Left hindlimb (tissue), 1 donor: ENCODE results near the gene UNC5B.

ENCODE experiments used
- DNase-seq: peaks from one replicate; pipeline ENCODE4 v3.0.0-alpha.2; 2018

The UNC5B gene

GRCh38 chr10:71255808-71256660 is 43.7 kb downstream of the UNC5B start:
- peak; percentile 76 for DNase-seq

GRCh38 chr10:71256661-71257318 is 44.4 kb downstream of the UNC5B start:
- no peak for DNase-seq

- no peak for DNase-seq
Observed at GRCh38 chr10:71257319-71257997, 45.1 kb downstream of the UNC5B start.

- DNase-seq, result no peak
Observed at GRCh38 chr10:71258046-71258445, 45.7 kb downstream of the UNC5B start.

DNA sequence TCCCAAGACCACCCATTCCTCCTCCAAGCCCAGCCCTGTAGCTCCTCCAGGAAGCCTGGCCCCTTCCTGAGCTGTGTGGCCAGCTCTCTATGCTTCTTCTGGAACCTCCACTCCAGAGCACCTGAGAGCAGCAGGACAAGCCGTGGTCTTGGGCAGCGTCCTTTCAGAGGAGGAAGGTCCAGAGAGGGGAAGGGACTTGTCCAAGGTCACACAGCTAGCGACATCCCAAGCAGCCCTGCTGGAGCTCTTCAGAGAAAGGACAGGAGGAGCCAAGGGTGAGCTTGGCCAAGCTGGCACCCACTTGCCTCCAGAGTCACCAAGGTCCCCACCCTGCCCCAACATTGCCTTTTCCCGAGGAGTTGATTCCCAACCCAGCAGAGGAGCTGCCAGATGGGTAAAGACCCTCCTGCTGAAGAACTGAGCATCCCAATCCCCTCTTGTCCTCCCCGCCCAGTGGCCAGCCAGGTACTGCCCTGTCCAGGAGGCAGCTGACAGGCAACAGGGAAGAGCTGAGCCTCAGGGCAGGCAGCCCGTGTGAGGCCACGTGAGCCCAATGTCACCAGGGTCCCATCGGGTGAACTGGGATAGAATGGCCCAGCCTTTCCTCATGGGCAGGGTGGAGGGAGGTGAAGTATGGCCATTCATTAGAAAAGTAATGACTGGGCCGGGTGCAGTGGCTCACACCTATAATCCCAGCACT is 46.2 kb downstream of the UNC5B start:
- DNase-seq, result no peak

DNA sequence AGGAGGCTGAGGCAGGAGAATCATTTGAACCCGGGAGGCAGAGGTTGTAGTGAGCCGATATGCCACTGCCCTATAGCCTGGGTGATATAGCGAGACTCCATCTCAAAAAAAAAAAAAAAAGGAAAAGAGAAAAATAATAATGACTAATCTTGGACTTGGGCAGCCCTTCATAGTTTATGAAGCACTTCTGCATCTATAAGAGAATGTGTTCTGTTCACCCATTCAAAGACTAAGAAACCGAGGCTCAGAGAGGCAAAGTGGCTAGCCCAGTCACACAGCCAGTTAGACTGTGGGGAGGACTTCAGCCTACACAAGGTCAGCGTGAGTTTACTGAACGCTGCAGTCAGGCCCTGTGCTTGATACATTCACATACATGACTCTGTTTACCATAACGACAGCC is 46.9 kb downstream of the UNC5B start:
- no peak for DNase-seq

DNA sequence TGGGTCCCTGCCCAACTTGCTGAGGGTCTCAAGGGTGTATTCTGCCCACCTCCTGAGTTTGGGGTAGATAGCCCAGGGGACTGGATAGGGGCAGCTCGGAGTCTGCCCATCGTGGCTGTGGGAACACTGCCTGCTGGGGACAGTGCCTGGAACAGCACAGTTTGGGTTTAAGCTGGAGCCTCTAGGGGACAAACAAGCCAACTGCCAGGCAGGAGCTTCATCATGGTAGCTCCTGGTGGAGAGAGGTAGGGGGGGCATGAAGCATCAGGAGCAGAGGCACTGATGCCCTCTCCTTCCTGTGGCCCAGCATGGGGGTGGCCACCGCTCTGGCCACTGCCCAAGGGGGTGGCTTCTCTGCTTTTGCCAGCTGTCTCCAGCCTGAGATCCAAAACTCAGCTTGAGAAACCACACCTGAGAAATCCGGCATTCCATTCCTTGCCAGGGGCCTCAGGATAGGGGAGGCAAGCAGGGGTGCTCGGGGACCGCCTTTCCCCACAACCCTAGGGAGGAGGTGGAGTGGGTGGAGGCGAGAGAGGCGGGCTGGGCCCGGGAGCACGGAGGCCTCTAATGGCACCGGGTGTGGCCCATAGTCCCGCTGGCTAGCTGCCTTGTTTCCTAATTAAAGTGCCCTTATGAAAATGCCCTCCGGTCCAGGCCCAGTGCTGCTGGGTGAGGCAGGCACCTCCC is 47.6 kb downstream of the UNC5B start:
- peak; percentile 70 for DNase-seq

- DNase-seq, result peak; percentile 82
Observed at GRCh38 chr10:71260622-71261325, 48.4 kb downstream of the UNC5B start.

- peak; percentile 84 for DNase-seq
Observed at GRCh38 chr10:71262027-71262426, 49.7 kb downstream of the UNC5B start.

GRCh38 chr10:71262817-71263216 is 50.4 kb downstream of the UNC5B start:
- DNase-seq, result no peak

DNA sequence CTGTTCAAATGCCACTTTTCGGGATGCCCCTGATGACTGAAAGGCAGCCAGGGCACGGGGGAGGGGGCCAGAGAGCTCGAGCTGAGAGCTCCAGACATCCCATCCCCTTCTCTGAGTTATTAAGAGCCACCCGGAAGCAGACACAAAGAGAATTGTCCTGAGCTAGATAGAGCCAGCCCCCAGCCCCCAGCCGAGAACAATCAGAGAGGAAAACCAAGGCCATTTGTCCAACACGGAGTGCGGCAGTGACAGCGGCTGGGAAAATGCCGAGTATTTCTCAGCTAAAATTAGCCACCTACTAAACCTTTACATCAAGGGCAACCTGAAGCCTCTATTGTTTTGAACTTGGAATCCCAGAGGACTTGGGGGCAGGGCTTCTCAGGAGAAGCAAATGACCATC is 51.0 kb downstream of the UNC5B start:
- no peak for DNase-seq

- DNase-seq, result no peak
Observed at GRCh38 chr10:71264345-71265200, 52.2 kb downstream of the UNC5B start.

GRCh38 chr10:71265201-71265575 is 52.8 kb downstream of the UNC5B start:
- DNase-seq, result no peak

DNA sequence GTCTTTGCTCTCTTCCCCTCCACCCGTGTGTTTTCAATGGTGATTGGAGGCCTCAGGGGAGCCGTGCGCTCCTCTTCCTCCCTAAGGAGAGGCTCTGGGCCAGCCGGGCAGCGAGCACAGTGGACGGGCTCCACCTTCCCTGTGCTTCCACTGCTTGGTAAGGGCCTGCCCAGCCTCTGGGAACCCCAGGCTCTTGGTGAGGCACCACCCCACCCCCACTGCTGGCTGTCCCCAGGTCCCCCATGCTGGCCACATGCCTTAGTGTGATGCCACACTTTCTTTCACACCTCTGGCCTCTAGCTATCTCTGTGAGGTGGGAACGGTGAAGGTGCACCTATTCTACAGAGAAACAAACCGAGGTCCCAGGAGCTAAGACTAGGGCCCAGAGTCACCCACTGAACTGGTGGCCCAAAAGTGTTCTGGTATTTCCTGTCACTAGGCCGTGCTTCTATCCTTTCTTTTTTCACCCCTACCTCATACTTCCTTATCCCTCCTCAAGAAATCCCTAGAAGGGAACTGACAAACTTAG is 53.3 kb downstream of the UNC5B start:
- DNase-seq, result no peak

GRCh38 chr10:71266147-71266917 is 54.0 kb downstream of the UNC5B start:
- no peak for DNase-seq

GRCh38 chr10:71266918-71267442 is 54.6 kb downstream of the UNC5B start:
- no peak for DNase-seq

GRCh38 chr10:71267508-71268240 is 55.3 kb downstream of the UNC5B start:
- DNase-seq, result no peak

DNA sequence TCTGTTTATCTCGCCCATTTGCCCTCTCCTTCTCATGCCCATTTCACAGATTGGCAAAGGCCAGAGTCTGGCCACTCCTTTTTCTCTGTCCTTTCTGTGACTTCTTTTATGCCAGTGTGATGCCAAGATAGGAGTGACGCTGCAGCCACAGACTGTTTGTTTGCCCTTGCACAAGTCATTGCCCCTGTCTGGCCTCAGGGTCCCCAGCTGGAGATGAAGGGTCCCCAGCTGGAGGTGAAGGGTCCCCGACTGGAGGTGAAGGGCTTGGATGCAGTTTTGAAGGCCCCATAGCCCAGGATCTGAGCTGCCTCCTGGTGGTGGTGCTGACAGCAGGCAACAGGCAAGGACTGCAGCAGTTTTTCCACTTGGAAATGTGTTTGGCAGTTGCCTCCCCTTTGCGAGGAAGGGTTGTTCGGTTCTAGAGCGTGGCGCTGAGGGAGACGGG is 55.9 kb downstream of the UNC5B start:
- DNase-seq, result no peak

DNA sequence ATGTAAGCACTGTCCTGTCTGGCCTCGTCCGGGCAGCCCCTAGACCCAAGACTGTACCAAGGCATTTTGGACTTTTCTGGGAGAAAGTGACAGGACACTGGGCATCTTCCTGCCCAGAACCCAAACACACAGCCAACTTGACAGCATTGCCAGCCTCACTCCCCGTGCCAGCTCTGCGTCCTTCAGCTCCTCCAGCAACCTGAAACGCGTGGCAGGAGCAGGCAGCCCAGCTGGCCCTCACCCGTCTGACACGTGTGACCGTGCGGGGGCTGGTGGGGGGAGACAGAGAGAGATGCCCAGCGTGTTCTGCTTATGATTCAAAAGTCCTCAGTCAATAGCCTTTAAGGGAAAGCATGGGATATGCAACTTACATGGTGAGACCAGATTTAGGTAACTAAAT is 56.4 kb downstream of the UNC5B start:
- DNase-seq, result no peak
